RWPE2 (cell line): ENCODE measurements around the gene RTN4RL1.

ENCODE experiments used
- ATAC-seq: fragments of 200-7000 bp; cut with Tn5 transposase; 3 replicates; pipeline ENCODE4 v1.9.1; 2021; ENCODE audit warnings: low read depth
- DNase-seq: peaks from one replicate; pipeline ENCODE4 v3.0.0-alpha.2; 2020; ENCODE audit warnings: low spot score
- H3K27ac ChIP-seq: fragments of 450-650 bp; 2 replicates; pipeline ENCODE4 v1.5.1; 2017; ENCODE audit warnings: mild to moderate bottlenecking; ENCODE audit not compliant: poor library complexity, severe bottlenecking
- H3K27me3 ChIP-seq: fragments of 250-450 bp; sonication (Bioruptor Pico); 2 replicates; pipeline ENCODE4 v1.5.1; 2021; ENCODE audit warnings: mild to moderate bottlenecking, moderate library complexity; ENCODE audit not compliant: insufficient read depth, poor library complexity, severe bottlenecking
- H3K36me3 ChIP-seq: fragments of 250-450 bp; sonication (Bioruptor Pico); 2 replicates; pipeline ENCODE4 v1.5.1; 2020; ENCODE audit warnings: low read depth, mild to moderate bottlenecking, moderate library complexity
- H3K4me1 ChIP-seq: fragments of 250-450 bp; sonication (Bioruptor Pico); 2 replicates; pipeline ENCODE4 v1.5.1; 2021; ENCODE audit warnings: mild to moderate bottlenecking, moderate library complexity; ENCODE audit not compliant: insufficient read depth, poor library complexity, severe bottlenecking
- H3K4me3 ChIP-seq: fragments of 250-450 bp; sonication (Bioruptor Pico); 2 replicates; pipeline ENCODE4 v1.5.1; 2021; ENCODE audit warnings: mild to moderate bottlenecking, moderate library complexity; ENCODE audit not compliant: severe bottlenecking
- H3K9me3 ChIP-seq: fragments of 250-450 bp; sonication (Bioruptor Pico); 2 replicates; pipeline ENCODE4 v1.5.1; 2021; ENCODE audit warnings: mild to moderate bottlenecking, moderate library complexity; ENCODE audit not compliant: severe bottlenecking
- CTCF ChIP-seq: fragments of 450-650 bp; IDR thresholded peaks from one replicate; pipeline ENCODE4 v1.5.1; 2017; ENCODE audit warnings: mild to moderate bottlenecking, moderate library complexity; ENCODE audit not compliant: poor library complexity, severe bottlenecking

The RTN4RL1 gene

GRCh38 chr17:1915889-1916288, 109.2 kb downstream of the RTN4RL1 start:
- DNase-seq = no peak
- H3K36me3 ChIP-seq = no peaks in the 10 kb centered on the region
- H3K27ac ChIP-seq = no peak overlapping the region
- no peaks in the 10 kb centered on the region for H3K9me3 ChIP-seq
- no peak for ATAC-seq
- TF ChIP-seq CTCF = no peak
- peaks cover 2% of the 10 kb centered on the region for H3K27me3 ChIP-seq
- H3K4me3 ChIP-seq = no peak overlapping the region
- H3K4me1 ChIP-seq = no peaks in the 10 kb centered on the region

GRCh38 chr17:1914661-1915083, 110.5 kb downstream of the RTN4RL1 start:
- H3K4me1 ChIP-seq = no peaks in the 10 kb centered on the region
- no peak for ATAC-seq
- DNase-seq = no peak
- H3K9me3 ChIP-seq = no peaks in the 10 kb centered on the region
- peaks cover 2% of the 10 kb centered on the region for H3K27me3 ChIP-seq
- no peak for TF ChIP-seq CTCF
- no peak overlapping the region for H3K4me3 ChIP-seq
- H3K36me3 ChIP-seq = no peaks in the 10 kb centered on the region
- no peak overlapping the region for H3K27ac ChIP-seq

- no peaks in the 10 kb centered on the region for H3K36me3 ChIP-seq
- ATAC-seq = no peak
- H3K4me1 ChIP-seq = no peaks in the 10 kb centered on the region
- H3K27ac ChIP-seq = no peak overlapping the region
- DNase-seq = no peak
- H3K4me3 ChIP-seq = no peak overlapping the region
- H3K9me3 ChIP-seq = no peaks in the 10 kb centered on the region
- peaks cover 5% of the 10 kb centered on the region for H3K27me3 ChIP-seq
- no peak for TF ChIP-seq CTCF
Observed at GRCh38 chr17:1913702-1914101, 111.4 kb downstream of the RTN4RL1 start.

GRCh38 chr17:1912146-1912545, 113.0 kb downstream of the RTN4RL1 start:
- no peak overlapping the region for H3K4me3 ChIP-seq
- TF ChIP-seq CTCF = no peak
- H3K27me3 ChIP-seq = peaks cover 15% of the 10 kb centered on the region
- DNase-seq (no peak), ATAC-seq (no peak)
- H3K9me3 ChIP-seq = no peaks in the 10 kb centered on the region
- no peak overlapping the region for H3K27ac ChIP-seq
- no peaks in the 10 kb centered on the region for H3K36me3 ChIP-seq
- no peaks in the 10 kb centered on the region for H3K4me1 ChIP-seq

GRCh38 chr17:1909985-1910384, 115.1 kb downstream of the RTN4RL1 start:
- TF ChIP-seq CTCF = no peak
- no peak for ATAC-seq
- H3K4me3 ChIP-seq = no peak overlapping the region
- no peaks in the 10 kb centered on the region for H3K9me3 ChIP-seq
- H3K4me1 ChIP-seq = no peaks in the 10 kb centered on the region
- H3K27me3 ChIP-seq = peaks cover 20% of the 10 kb centered on the region
- no peaks in the 10 kb centered on the region for H3K36me3 ChIP-seq
- DNase-seq = no peak
- H3K27ac ChIP-seq = no peak overlapping the region
